Measurements from ENCODE around the gene MEF2C. TPM values are rescaled to one million over a fixed set of nuclear protein-coding genes. Genes with fewer than 3 reads are reported as not detected.

The MEF2C gene
- total RNA-seq, 2 donors from 2014 or later = 0.64 to 0.86 TPM

- H3K4me3 Mint-ChIP-seq = no peak overlapping the region
- Histone ChIP-seq H3K27ac (ENCODE audit: low read depth, low read length) (no peak overlapping the region), H3K36me3 (ENCODE audit: control insufficient read depth, insufficient read depth, low read length) (no peaks in the 10 kb centered on the region), H3K4me1 (ENCODE audit: control insufficient read depth, insufficient read depth, low read length) (no peaks in the 10 kb centered on the region), H3K9me3 (ENCODE audit: control insufficient read depth, low read length) (no peaks in the 10 kb centered on the region), H3K27me3 (ENCODE audit: control insufficient read depth, insufficient read depth, low read length, poor library complexity, severe bottlenecking) (no peaks in the 10 kb centered on the region), H3K9ac (ENCODE audit: extremely low read depth, low read length, poor library complexity, severe bottlenecking) (no peak overlapping the region), H3K4me3 (ENCODE audit: low read length) (no peak overlapping the region)
- H3K9me3 Mint-ChIP-seq = no peaks in the 10 kb centered on the region
- H3K27me3 Mint-ChIP-seq (ENCODE audit: insufficient read depth) = no peaks in the 10 kb centered on the region
- DNase-seq = no peak
- H3K27ac Mint-ChIP-seq = no peak overlapping the region
- 92 to 93% methylated on average over 6 of the region's 6 CpGs for WGBS, 2 experiments (ENCODE audit: insufficient coverage in 1 of 2, insufficient read length in 1 of 2)
- no peaks in the 10 kb centered on the region for H3K36me3 Mint-ChIP-seq (ENCODE audit: low read depth)
- TF ChIP-seq CTCF (conservative IDR thresholded peaks at IDR 0.05) = no peak
- no peaks in the 10 kb centered on the region for H3K4me1 Mint-ChIP-seq
Measured at GRCh38 chr5:88929385-88929784, 46.4 kb upstream of the MEF2C start.

- Histone ChIP-seq H3K9me3 (ENCODE audit: control insufficient read depth, low read length) (no peaks in the 10 kb centered on the region), H3K4me3 (ENCODE audit: low read length) (no peak overlapping the region), H3K4me1 (ENCODE audit: control insufficient read depth, insufficient read depth, low read length) (no peaks in the 10 kb centered on the region), H3K36me3 (ENCODE audit: control insufficient read depth, insufficient read depth, low read length) (no peaks in the 10 kb centered on the region), H3K9ac (ENCODE audit: extremely low read depth, low read length, poor library complexity, severe bottlenecking) (no peak overlapping the region), H3K27ac (ENCODE audit: low read depth, low read length) (no peak overlapping the region), H3K27me3 (ENCODE audit: control insufficient read depth, insufficient read depth, low read length, poor library complexity, severe bottlenecking) (no peaks in the 10 kb centered on the region)
- TF ChIP-seq CTCF (conservative IDR thresholded peaks at IDR 0.05) = no peak
- Mint-ChIP-seq H3K27me3 (ENCODE audit: insufficient read depth) (no peaks in the 10 kb centered on the region), H3K9me3 (no peaks in the 10 kb centered on the region), H3K27ac (no peak overlapping the region), H3K36me3 (ENCODE audit: low read depth) (no peaks in the 10 kb centered on the region), H3K4me3 (no peak overlapping the region), H3K4me1 (no peaks in the 10 kb centered on the region)
- 95 to 100% methylated on average over 5 to 7 of the region's 7 CpGs for WGBS, 2 experiments (ENCODE audit: insufficient coverage in 1 of 2, insufficient read length in 1 of 2)
- no peak for DNase-seq
Measured at GRCh38 chr5:88926774-88927173, 43.8 kb upstream of the MEF2C start.

GRCh38 chr5:88925692-88926490 is 42.9 kb upstream of the MEF2C start:
- DNase-seq = no peak
- H3K36me3 ChIP-seq (ENCODE audit: control insufficient read depth, insufficient read depth, low read length) = no peaks in the 10 kb centered on the region
- no peak overlapping the region for H3K27ac ChIP-seq (ENCODE audit: low read depth, low read length)
- 100% methylated on average over 2 of the region's 2 CpGs; no CpG with 5 or more reads in 1 of the 2 experiments for WGBS, 2 experiments (ENCODE audit: insufficient coverage in 1 of 2, insufficient read length in 1 of 2)
- Mint-ChIP-seq H3K4me3 (no peak overlapping the region), H3K9me3 (no peaks in the 10 kb centered on the region), H3K27me3 (ENCODE audit: insufficient read depth) (no peaks in the 10 kb centered on the region), H3K36me3 (ENCODE audit: low read depth) (no peaks in the 10 kb centered on the region), H3K27ac (no peak overlapping the region), H3K4me1 (no peaks in the 10 kb centered on the region)
- no peak overlapping the region for H3K4me3 ChIP-seq (ENCODE audit: low read length)
- H3K9ac ChIP-seq (ENCODE audit: extremely low read depth, low read length, poor library complexity, severe bottlenecking) = no peak overlapping the region
- H3K9me3 ChIP-seq (ENCODE audit: control insufficient read depth, low read length) = no peaks in the 10 kb centered on the region
- no peaks in the 10 kb centered on the region for H3K27me3 ChIP-seq (ENCODE audit: control insufficient read depth, insufficient read depth, low read length, poor library complexity, severe bottlenecking)
- no peak for TF ChIP-seq CTCF (conservative IDR thresholded peaks at IDR 0.05)
- no peaks in the 10 kb centered on the region for H3K4me1 ChIP-seq (ENCODE audit: control insufficient read depth, insufficient read depth, low read length)
